Measurements from ENCODE around the gene FPR3.
"Not testable (repeated sequence)": the region's sequence is repeated elsewhere in the genome, so short reads cannot be mapped to it uniquely, and the experiment has no call there.

GRCh38 chr19:51776561-51776960, 18.4 kb upstream of the FPR3 start:
- not testable (repeated sequence) for TF ChIP-seq CTCF (IDR thresholded peaks at IDR 0.05); EZH2 (IDR thresholded peaks at IDR 0.05; ENCODE audit: borderline replicate concordance, insufficient read depth, low read depth, low read length, poor library complexity, severe bottlenecking)
